GM19023 (cell line): ENCODE measurements around the gene KRTAP3-3.

Source experiments
- ATAC-seq: cut with Tn5 transposase; IDR thresholded peaks from one replicate; pipeline ENCODE4 v1.9.1; 2021; ENCODE audit warnings: mild to moderate bottlenecking, moderate library complexity; ENCODE audit not compliant: unreplicated experiment

The KRTAP3-3 gene

GRCh38 chr17:40961591-40961990 lies 32.4 kb downstream of the KRTAP3-3 start:
- no peak for ATAC-seq

GRCh38 chr17:40960144-40960543 lies 33.8 kb downstream of the KRTAP3-3 start:
- ATAC-seq, result no peak

- no peak for ATAC-seq
Observed at GRCh38 chr17:40958086-40958953, 35.6 kb downstream of the KRTAP3-3 start.

- no peak for ATAC-seq
Observed at GRCh38 chr17:40956401-40957254, 37.3 kb downstream of the KRTAP3-3 start.

- no peak for ATAC-seq
Observed at GRCh38 chr17:40953881-40954280, 40.1 kb downstream of the KRTAP3-3 start.

- no peak for ATAC-seq
Observed at GRCh38 chr17:40952661-40953060, 41.3 kb downstream of the KRTAP3-3 start.

GRCh38 chr17:40952154-40952553 lies 41.8 kb downstream of the KRTAP3-3 start:
- no peak for ATAC-seq

GRCh38 chr17:40951011-40951622 lies 42.8 kb downstream of the KRTAP3-3 start:
- ATAC-seq, result no peak

- no peak for ATAC-seq
Observed at GRCh38 chr17:40950176-40950575, 43.8 kb downstream of the KRTAP3-3 start.

GRCh38 chr17:40949418-40949817 lies 44.5 kb downstream of the KRTAP3-3 start:
- no peak for ATAC-seq

- ATAC-seq, result no peak
Observed at GRCh38 chr17:40947929-40948328, 46.0 kb downstream of the KRTAP3-3 start.

GRCh38 chr17:40945414-40945813 lies 48.5 kb downstream of the KRTAP3-3 start:
- ATAC-seq, result no peak

- no peak for ATAC-seq
Observed at GRCh38 chr17:40944531-40944930, 49.4 kb downstream of the KRTAP3-3 start.
